GM19455 (cell line): Measurements from ENCODE around the gene ELAC2.

Experiments
- ATAC-seq: cut with Tn5 transposase; IDR thresholded peaks from one replicate; pipeline ENCODE4 v1.9.1; 2021; ENCODE audit not compliant: unreplicated experiment

The ELAC2 gene

DNA sequence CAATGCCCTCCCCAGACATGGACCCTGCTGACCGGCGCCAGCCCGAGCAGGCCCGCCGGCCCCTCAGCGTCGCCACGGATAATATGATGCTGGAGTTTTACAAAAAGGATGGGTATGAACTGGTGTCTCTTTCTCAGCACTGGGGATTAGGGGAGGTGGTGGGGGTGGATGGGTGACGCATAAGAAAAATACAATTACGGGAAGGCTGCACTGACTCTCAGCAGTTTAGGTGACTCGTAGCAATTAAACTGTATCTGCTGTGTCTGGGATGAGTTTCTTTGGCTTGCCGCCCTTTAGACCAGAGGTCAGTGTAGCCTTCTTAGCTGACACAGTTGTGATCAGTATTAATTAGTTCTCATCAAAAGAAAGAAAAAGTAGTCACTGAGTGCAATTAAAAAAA is 59.0 kb downstream of the ELAC2 start:
- no peak for ATAC-seq

DNA sequence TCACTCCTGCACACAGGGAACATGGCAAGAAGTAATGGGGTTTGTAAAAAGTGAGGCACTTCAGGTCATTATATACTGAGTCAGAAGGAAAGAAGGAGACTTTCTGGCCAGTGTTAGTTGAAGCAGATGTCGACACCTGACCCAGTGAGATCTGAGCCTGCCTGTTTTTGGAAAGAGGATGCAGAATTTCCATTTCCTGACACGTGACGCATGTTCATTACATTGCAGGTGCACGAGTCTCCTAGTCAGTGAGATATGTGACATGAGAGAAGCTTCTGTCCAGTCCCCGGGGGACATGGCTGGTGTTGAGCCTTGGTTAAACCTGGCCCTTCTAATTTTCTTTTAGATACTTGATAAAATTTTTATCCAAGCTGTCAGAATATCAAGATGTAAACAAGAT is 62.3 kb downstream of the ELAC2 start:
- ATAC-seq, result no peak

DNA sequence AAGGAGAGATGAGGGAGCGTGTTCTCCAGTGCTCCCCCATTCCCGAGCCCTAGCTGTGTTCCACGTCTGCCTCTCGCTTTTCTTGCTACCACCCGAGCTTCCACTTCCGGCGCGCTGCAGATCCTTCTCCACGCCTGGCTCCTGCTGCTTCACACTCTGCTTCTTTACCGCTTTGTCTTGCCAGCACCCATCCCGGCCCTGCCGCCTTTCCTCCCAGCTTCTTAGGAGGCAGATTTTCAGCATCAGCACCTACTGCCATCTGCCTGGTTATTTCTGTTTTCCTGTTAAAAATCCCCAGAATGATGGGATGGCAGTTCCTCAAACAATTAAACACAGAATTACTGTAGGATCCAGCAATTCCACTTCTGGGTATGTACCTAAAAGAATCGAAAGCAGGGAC is 64.7 kb downstream of the ELAC2 start:
- ATAC-seq, result no peak

DNA sequence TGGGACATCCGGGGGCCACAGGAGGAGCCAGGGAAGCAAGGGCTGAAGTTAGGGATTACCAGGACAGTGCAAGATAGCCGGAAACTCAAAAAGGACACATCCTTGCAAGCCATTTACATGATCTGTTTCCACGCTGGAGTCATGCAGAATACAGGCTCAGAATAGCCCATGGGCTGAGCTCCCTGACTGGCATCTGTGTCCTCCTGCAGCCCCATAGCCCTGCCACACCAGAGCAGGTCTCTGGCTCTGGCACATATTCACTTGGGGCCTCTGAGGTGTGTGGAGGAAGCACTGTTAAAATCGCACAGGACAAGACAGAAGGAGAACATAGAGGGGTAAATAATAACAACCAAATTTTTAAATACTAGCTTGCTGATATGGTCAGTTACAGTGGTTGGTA is 65.8 kb downstream of the ELAC2 start:
- ATAC-seq, result no peak

DNA sequence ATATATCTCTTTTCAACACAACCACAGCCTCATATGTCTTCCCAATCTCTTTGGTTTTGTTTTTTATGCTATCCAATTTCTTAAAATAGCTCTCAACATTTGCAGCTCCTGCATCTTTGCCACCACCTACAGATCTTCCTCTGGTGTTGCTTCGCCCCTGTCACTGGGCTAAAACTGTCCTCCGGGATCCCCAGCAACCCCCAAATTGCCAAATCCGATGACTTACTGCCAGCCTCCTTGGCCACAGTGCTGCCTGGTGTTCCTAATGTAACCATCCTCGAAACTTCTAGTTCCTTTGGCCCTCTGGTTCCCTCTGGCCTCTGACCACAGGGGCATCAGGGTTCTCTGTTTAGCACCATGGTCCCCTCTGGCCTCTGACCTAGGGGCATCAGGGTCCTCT is 70.8 kb downstream of the ELAC2 start:
- ATAC-seq, result no peak
